MCF 10A (cell line): ENCODE data around the gene CSTA. TPM values are rescaled to one million over a fixed set of nuclear protein-coding genes. Genes with fewer than 3 reads are reported as not detected.

Experiments used
- Bru-seq: library from RNA; stranded (reverse); fragments of 400-500 nt; gene quantifications from one replicate; lab custom pipeline; 2021; lab: Mats Ljungman, UMichigan
- BruChase-seq, 2 experiments: library from RNA; stranded (reverse); fragments of 400-500 nt; gene quantifications; one replicate each; lab custom pipeline; 2021; lab: Mats Ljungman, UMichigan
- BruUV-seq: library from RNA; stranded (reverse); fragments of 400-500 nt; replicated peaks from 2 replicates; lab custom pipeline; 2021; lab: Mats Ljungman, UMichigan
- CTCF ChIA-PET: fragments of 300-600 bp; sonication (Branson Sonifier 250); formaldehyde crosslinking; extraction: SDS; loops from one replicate; lab custom pipeline; 2021; ENCODE audit warnings: antibody characterized with exemption, inconsistent platforms; lab: Yijun Ruan, JAX
- POLR2A ChIA-PET: fragments of 300-600, 350-650 bp; sonication (Branson Sonifier 250); formaldehyde crosslinking; extraction: SDS; loops from one replicate; lab custom pipeline; 2020; ENCODE audit warnings: antibody characterized with exemption, inconsistent platforms; lab: Yijun Ruan, JAX
- DNase-seq: peaks from one replicate; pipeline ENCODE4 v3.0.0-alpha.2; 2018; ENCODE audit not compliant: unreplicated experiment
- H3K27ac Mint-ChIP-seq: one replicate; pipeline ENCODE4 v1.8.0; 2022; ENCODE audit warnings: mild to moderate bottlenecking, low read depth, mixed read lengths; ENCODE audit not compliant: unreplicated experiment
- H3K27me3 Mint-ChIP-seq: one replicate; pipeline ENCODE4 v1.8.0; 2022; ENCODE audit warnings: mixed read lengths; ENCODE audit not compliant: insufficient read depth, unreplicated experiment
- H3K36me3 Mint-ChIP-seq: one replicate; pipeline ENCODE4 v1.8.0; 2022; ENCODE audit warnings: mild to moderate bottlenecking, moderate library complexity, mixed read lengths; ENCODE audit not compliant: insufficient read depth, unreplicated experiment
- H3K4me1 Mint-ChIP-seq: one replicate; pipeline ENCODE4 v1.8.0; 2022; ENCODE audit warnings: mixed read lengths; ENCODE audit not compliant: insufficient read depth, unreplicated experiment
- H3K4me3 Mint-ChIP-seq: one replicate; pipeline ENCODE4 v1.8.0; 2022; ENCODE audit warnings: mild to moderate bottlenecking, moderate library complexity, mixed read lengths; ENCODE audit not compliant: unreplicated experiment
- H3K9me3 Mint-ChIP-seq: one replicate; pipeline ENCODE4 v1.8.0; 2022; ENCODE audit warnings: mixed read lengths; ENCODE audit not compliant: unreplicated experiment
- CTCF ChIP-seq: fragments of 200-600 bp; IDR thresholded peaks from one replicate; pipeline ENCODE4 v1.8.0; 2022; ENCODE audit warnings: antibody characterized with exemption, mild to moderate bottlenecking; ENCODE audit not compliant: unreplicated experiment
- intact Hi-C: fragments of 100-400 bp; cut with micrococcal nuclease; formaldehyde crosslinking; loops from 2 replicates; pipeline ENCODE4 v1.14.1; 2022
- long read RNA-seq: library from polyadenylated mRNA; stranded (forward); transcript quantifications from one replicate; pipeline ENCODE4 v2.0.0, GENCODE V29; 2022
- total RNA-seq: library from RNA; stranded (reverse); gene quantifications from 2 replicates; pipeline ENCODE4 v1.2.3, GENCODE V29; 2022

Gene CSTA, protein sequence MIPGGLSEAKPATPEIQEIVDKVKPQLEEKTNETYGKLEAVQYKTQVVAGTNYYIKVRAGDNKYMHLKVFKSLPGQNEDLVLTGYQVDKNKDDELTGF
- total RNA-seq (133 and 145 TPM in 2 replicates), Bru-seq, nascent RNA (percentile 91 among the genes with signal in this experiment), BruChase-seq, experiment 1, labeled RNA remaining after a 6-hour chase (percentile 85 among the genes with signal in this experiment), BruChase-seq, experiment 2, labeled RNA remaining after a 2-hour chase (percentile 80 among the genes with signal in this experiment)
- long read RNA-seq, transcript CSTA-201 (3 exons, 751 nt): major isoform, 359 of 369 reads
- long read RNA-seq, partial matches to known transcripts: 3 of 369 reads
- long read RNA-seq, other reads (novel, unspliced or antisense): 5 of 369 reads

- H3K4me1 Mint-ChIP-seq: peaks cover 5% of the 10 kb centered on the region
- peak within 1 kb of the TSS; percentile 60 for H3K27ac Mint-ChIP-seq
- H3K9me3 Mint-ChIP-seq: no peaks in the 10 kb centered on the region
- ChIA-PET POLR2A (interaction anchor here (0.6 to 3.6 kb wide), 21 partner anchors 11 to 1249 kb away, joined by 3 to 59 read pairs (median 4); partner anchors contain the start of genes FAM162A, MIX23 and WDR5B), CTCF (interaction anchor here (0.6 to 2.5 kb wide), 5 partner anchors 11 to 60 kb away, joined by 3 to 26 read pairs (median 6); partner anchors contain the start of gene FAM162A)
- intact Hi-C loops: no loop called here
- peak; percentile 96 for DNase-seq
- peak within 1 kb of the TSS; percentile 75 for H3K4me3 Mint-ChIP-seq
- no TSS peak for BruUV-seq
- H3K36me3 Mint-ChIP-seq: peaks cover 30% of the 10 kb centered on the region
- TF ChIP-seq CTCF: no peak
- H3K27me3 Mint-ChIP-seq: no peaks in the 10 kb centered on the region
Measured at GRCh38 chr3:122324871-122325323, at the start of gene CSTA. Gene CSTA, plus strand, starts transcription at chr3:122325248. Its CDS starts 45 bp downstream, at chr3:122325293.

DNA sequence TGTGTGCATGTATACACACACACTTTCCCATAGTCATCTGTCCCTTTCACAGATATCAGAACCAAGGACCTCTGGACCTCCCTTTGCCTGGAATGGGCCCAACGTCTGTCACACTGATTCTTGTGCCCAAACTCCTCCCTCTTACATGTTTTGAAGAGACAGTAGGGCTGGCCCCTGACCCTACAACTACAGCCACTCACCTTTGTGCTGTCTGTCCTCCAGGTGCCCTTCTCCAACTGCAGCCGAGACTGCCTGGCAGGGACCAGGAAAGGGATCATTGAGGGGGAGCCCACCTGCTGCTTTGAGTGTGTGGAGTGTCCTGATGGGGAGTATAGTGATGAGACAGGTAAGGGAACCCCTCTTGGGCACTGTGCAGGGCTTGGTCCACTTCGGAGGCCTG, 43.2 kb upstream of the CSTA start:
- no peak for DNase-seq
- ChIA-PET CTCF (no interaction called here), POLR2A (no interaction called here)
- BruUV-seq: no TSS peak
- Mint-ChIP-seq H3K36me3 (no peaks in the 10 kb centered on the region), H3K4me3 (no peak overlapping the region), H3K27ac (no peak overlapping the region), H3K9me3 (no peaks in the 10 kb centered on the region), H3K4me1 (no peaks in the 10 kb centered on the region), H3K27me3 (peaks cover 19% of the 10 kb centered on the region)
- TF ChIP-seq CTCF: no peak
- intact Hi-C loops: no loop called here

- intact Hi-C loops: no loop called here
- no peaks in the 10 kb centered on the region for H3K9me3 Mint-ChIP-seq
- POLR2A ChIA-PET: interaction anchor here (0.6 kb wide), 1 partner anchor 592 kb away, joined by 4 read pairs; no protein-coding TSS in a partner anchor
- no peak overlapping the region for H3K4me3 Mint-ChIP-seq
- H3K27ac Mint-ChIP-seq: no peak overlapping the region
- no TSS peak for BruUV-seq
- DNase-seq: no peak
- H3K27me3 Mint-ChIP-seq: peaks cover 19% of the 10 kb centered on the region
- H3K4me1 Mint-ChIP-seq: no peaks in the 10 kb centered on the region
- CTCF ChIA-PET: interaction anchor here (0.6 to 1.2 kb wide), 3 partner anchors 18 to 1319 kb away, joined by 3 read pairs; no protein-coding TSS in a partner anchor
- TF ChIP-seq CTCF: no peak
- H3K36me3 Mint-ChIP-seq: no peaks in the 10 kb centered on the region
Measured at GRCh38 chr3:122283796-122284445, 41.1 kb upstream of the CSTA start.

DNA sequence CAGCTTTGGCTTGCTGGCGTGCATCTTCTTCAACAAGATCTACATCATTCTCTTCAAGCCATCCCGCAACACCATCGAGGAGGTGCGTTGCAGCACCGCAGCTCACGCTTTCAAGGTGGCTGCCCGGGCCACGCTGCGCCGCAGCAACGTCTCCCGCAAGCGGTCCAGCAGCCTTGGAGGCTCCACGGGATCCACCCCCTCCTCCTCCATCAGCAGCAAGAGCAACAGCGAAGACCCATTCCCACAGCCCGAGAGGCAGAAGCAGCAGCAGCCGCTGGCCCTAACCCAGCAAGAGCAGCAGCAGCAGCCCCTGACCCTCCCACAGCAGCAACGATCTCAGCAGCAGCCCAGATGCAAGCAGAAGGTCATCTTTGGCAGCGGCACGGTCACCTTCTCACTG, 40.6 kb upstream of the CSTA start:
- H3K36me3 Mint-ChIP-seq: no peaks in the 10 kb centered on the region

More for the DNA sequence above, 40.6 kb upstream of the CSTA start:
- H3K27ac Mint-ChIP-seq: no peak overlapping the region
- H3K4me3 Mint-ChIP-seq: no peak overlapping the region
- no peaks in the 10 kb centered on the region for H3K9me3 Mint-ChIP-seq
- no peak for DNase-seq
- ChIA-PET CTCF (interaction anchor here (0.6 kb wide), 2 partner anchors 180 to 1318 kb away, joined by 3 read pairs; no protein-coding TSS in a partner anchor), POLR2A (no interaction called here)
- H3K27me3 Mint-ChIP-seq: peaks cover 19% of the 10 kb centered on the region
- no peak for TF ChIP-seq CTCF
- no peaks in the 10 kb centered on the region for H3K4me1 Mint-ChIP-seq
- intact Hi-C loops: no loop called here
- no TSS peak for BruUV-seq
